ENCODE results near the gene APBA1.
A peak's percentile ranks its signal among the peaks of the same experiment; 100 is the strongest.

- TF ChIP-seq CTCF (conservative IDR thresholded peaks at IDR 0.05) (peak; percentile 94), ZFX (IDR thresholded peaks at IDR 0.05) (no peak)
Measured at GRCh38 chr9:69549310-69550202, 122.6 kb downstream of the APBA1 start.

Data from C4-2B (cell line).